NCI-H446 treated with DMSO at 0.1 percent for 48 hours (cell line): ENCODE data around the gene PRAC2.

Experiments used
- DNase-seq: peaks from one replicate; lab custom pipeline; 2025; lab: John Stamatoyannopoulos, UW

Gene PRAC2

GRCh38 chr17:48755356-48755755 is 32.4 kb downstream of the PRAC2 start:
- no peak for DNase-seq

GRCh38 chr17:48756830-48757251 is 33.9 kb downstream of the PRAC2 start:
- no peak for DNase-seq

DNA sequence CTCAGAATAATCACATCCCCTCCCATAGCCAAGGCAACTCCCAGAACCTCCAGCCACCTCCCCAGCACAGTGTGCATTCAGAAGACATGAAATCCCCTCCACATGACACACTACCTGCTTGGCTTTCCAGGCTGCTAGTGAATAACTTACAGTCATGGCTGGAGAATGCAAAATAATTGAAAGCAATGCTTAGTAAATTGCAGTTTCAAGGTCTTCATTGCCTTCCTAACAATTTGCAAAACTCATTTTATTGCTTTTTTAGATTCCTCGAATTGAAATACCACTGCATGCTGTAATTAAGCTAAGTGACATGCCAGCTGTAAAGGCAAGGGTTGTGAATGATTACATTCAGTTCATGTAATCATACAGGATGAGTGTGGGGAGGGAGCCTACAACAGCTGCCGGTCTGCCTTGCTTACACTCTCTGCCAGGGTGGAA is 34.6 kb downstream of the PRAC2 start:
- no peak for DNase-seq

GRCh38 chr17:48759288-48759687 is 36.3 kb downstream of the PRAC2 start:
- DNase-seq, result no peak

- DNase-seq, result no peak
These were observed 37.4 kb downstream of the PRAC2 start for GRCh38 chr17:48760411-48760810.

GRCh38 chr17:48761114-48761513 is 38.1 kb downstream of the PRAC2 start:
- no peak for DNase-seq

DNA sequence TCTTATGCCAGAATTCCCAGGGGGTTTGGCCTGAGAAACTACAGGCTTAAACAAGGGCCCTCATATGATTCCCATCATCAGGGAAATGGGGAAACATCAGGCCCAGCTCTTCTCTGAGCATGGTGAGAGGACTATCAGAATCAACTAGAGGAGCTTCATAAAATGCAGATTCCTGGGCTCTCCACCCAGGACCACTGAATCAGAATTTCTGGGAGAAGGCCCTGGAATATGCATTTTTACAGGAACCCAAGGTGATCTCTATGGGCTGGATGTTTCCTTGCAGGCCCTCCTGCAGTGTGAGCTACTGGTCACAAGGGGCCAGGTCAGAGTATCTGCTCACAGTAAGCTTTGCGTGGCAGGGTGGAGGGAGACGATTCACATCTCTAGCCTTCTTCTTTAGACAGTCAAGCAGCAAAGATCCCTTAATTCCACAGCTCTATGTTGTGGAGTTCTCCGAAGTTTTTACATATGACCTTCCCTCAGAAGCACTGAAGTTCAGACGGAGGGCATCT is 44.3 kb downstream of the PRAC2 start:
- DNase-seq, result no peak

GRCh38 chr17:48769009-48769675 is 46.2 kb downstream of the PRAC2 start:
- no peak for DNase-seq

DNA sequence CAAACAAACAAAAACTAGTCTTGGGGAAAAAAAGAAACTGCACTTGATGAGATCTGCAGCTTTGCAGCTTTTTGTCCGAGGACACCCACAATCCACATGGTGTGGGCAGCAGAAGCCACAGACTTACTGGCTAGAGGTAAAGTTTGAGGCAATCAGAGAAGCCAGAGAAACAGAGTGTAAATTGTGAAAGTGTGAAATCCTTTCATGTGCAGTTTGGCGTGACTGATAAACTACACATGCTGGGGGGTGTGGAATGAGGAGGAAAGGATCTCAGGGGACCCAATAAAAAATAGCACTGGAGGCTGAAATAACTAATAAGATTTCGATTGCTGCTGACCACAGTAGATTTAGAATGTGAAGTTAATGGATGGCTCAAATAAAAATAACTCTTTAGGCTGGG is 48.0 kb downstream of the PRAC2 start:
- DNase-seq, result no peak

DNA sequence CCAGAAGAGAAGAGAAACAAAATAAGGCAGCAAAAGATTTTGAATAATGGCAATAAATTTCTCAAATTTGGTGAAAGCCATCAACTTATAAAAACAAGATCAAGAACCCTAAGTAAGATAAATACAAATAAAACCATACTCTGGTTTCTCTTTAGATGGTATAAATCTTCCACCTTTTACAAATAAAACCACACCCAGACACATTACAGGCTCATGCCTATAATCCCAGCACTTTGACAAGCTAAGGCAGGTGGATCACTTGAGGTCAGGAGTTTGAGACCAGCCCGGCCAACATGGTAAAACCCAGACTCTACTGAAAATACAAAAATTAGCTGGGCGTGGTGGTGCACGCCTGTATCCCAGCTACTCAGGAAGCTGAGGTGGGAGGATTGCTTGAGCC is 50.3 kb downstream of the PRAC2 start:
- no peak for DNase-seq
